Measurements from ENCODE around the gene KCTD5. TPM values are rescaled to one million over a fixed set of nuclear protein-coding genes. Genes with fewer than 3 reads are reported as not detected.

KCTD5 gene
- total RNA-seq, 1 donor from 2014 or later, result 17.5 TPM

GRCh38 chr16:2724816-2725348, 42.6 kb downstream of the KCTD5 start:
- DNase-seq (ENCODE audit: low spot score), result no peak

GRCh38 chr16:2726923-2727322, 44.6 kb downstream of the KCTD5 start:
- DNase-seq (ENCODE audit: low spot score), result no peak

- DNase-seq (ENCODE audit: low spot score), result no peak
Observed at GRCh38 chr16:2728034-2728433, 45.7 kb downstream of the KCTD5 start.

GRCh38 chr16:2734844-2735515, 52.7 kb downstream of the KCTD5 start:
- DNase-seq (ENCODE audit: low spot score), result no peak

- DNase-seq (ENCODE audit: low spot score), result no peak
Observed at GRCh38 chr16:2736476-2737237, 54.3 kb downstream of the KCTD5 start.

- DNase-seq (ENCODE audit: low spot score), result no peak
Observed at GRCh38 chr16:2737238-2737605, 54.9 kb downstream of the KCTD5 start.

- DNase-seq (ENCODE audit: low spot score), result no peak
Observed at GRCh38 chr16:2737895-2738418, 55.6 kb downstream of the KCTD5 start.

- DNase-seq (ENCODE audit: low spot score), result no peak
Observed at GRCh38 chr16:2738615-2739014, 56.3 kb downstream of the KCTD5 start.

GRCh38 chr16:2739625-2740430, 57.5 kb downstream of the KCTD5 start:
- DNase-seq (ENCODE audit: low spot score), result no peak

GRCh38 chr16:2740476-2740875, 58.2 kb downstream of the KCTD5 start:
- no peak for DNase-seq (ENCODE audit: low spot score)

- DNase-seq (ENCODE audit: low spot score), result no peak
Observed at GRCh38 chr16:2741168-2741567, 58.8 kb downstream of the KCTD5 start.

- DNase-seq (ENCODE audit: low spot score), result no peak
Observed at GRCh38 chr16:2742323-2743006, 60.1 kb downstream of the KCTD5 start.

GRCh38 chr16:2743007-2743810, 60.9 kb downstream of the KCTD5 start:
- no peak for DNase-seq (ENCODE audit: low spot score)

GRCh38 chr16:2744711-2745110, 62.4 kb downstream of the KCTD5 start:
- no peak for DNase-seq (ENCODE audit: low spot score)

- no peak for DNase-seq (ENCODE audit: low spot score)
Observed at GRCh38 chr16:2745116-2745890, 63.0 kb downstream of the KCTD5 start.

GRCh38 chr16:2745961-2746360, 63.6 kb downstream of the KCTD5 start:
- no peak for DNase-seq (ENCODE audit: low spot score)

- DNase-seq (ENCODE audit: low spot score), result no peak
Observed at GRCh38 chr16:2748757-2749455, 66.6 kb downstream of the KCTD5 start.

- DNase-seq (ENCODE audit: low spot score), result no peak
Observed at GRCh38 chr16:2749476-2749875, 67.2 kb downstream of the KCTD5 start.

- DNase-seq (ENCODE audit: low spot score), result no peak
Observed at GRCh38 chr16:2749936-2750335, 67.6 kb downstream of the KCTD5 start.

All from ureter (tissue), 1 donor.